ENCODE results near the gene DPP4. TPM values are rescaled to one million over a fixed set of nuclear protein-coding genes. Genes with fewer than 3 reads are reported as not detected.

DPP4 gene
- polyA plus RNA-seq, 2 of the 4 experiments (the other 2 are of a cell fraction), result 0.17 to 0.27 TPM

- no peaks in the 10 kb centered on the region for H3K4me1 ChIP-seq
Measured at GRCh38 chr2:162053808-162054155, 20.2 kb downstream of the DPP4 start.

GRCh38 chr2:162053066-162053807 lies 20.8 kb downstream of the DPP4 start:
- H3K27ac ChIP-seq, result no peak overlapping the region
- DNase-seq (ENCODE audit: low read depth in 1 of 2, low spot score in 1 of 2) (no peak), FAIRE-seq (no peak), ATAC-seq (no peak)
- no peaks in the 10 kb centered on the region for H3K4me1 ChIP-seq
- H3K4me2 ChIP-seq, result no peak overlapping the region
- TF ChIP-seq, protein P1, sequence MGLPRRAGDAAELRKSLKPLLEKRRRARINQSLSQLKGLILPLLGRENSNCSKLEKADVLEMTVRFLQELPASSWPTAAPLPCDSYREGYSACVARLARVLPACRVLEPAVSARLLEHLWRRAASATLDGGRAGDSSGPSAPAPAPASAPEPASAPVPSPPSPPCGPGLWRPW (IDR thresholded peaks at IDR 0.05), result no peak
- no peak for TF ChIP-seq PBX3 (IDR thresholded peaks at IDR 0.05)
- TF ChIP-seq RAD21 (conservative IDR thresholded peaks at IDR 0.05 in 1 of 2, IDR thresholded peaks at IDR 0.05 in 1 of 2), result no peak
- no peak for TF ChIP-seq FOXS1 (CRISPR knock-in tag; IDR thresholded peaks at IDR 0.05)
- no peak for TF ChIP-seq CBX2 (IDR thresholded peaks at IDR 0.05; ENCODE audit: borderline replicate concordance, low read depth)
- TF ChIP-seq BHLHE40 (IDR thresholded peaks at IDR 0.05; ENCODE audit: low read depth, low read length), result no peak
- TF ChIP-seq ZC3H11A (IDR thresholded peaks at IDR 0.05), result no peak
- no peak for TF ChIP-seq RCOR1 (IDR thresholded peaks at IDR 0.05; ENCODE audit: low read depth, low read length)
- TF ChIP-seq ZFP36 (IDR thresholded peaks at IDR 0.05; ENCODE audit: borderline replicate concordance, partially characterized antibody), result no peak
- TF ChIP-seq ZSCAN20 (CRISPR knock-in tag; IDR thresholded peaks at IDR 0.05), result no peak
- TF ChIP-seq ESRRA (IDR thresholded peaks at IDR 0.05; ENCODE audit: borderline replicate concordance, low read length), result no peak
- no peak for TF ChIP-seq TFCP2L1 (CRISPR knock-in tag; IDR thresholded peaks at IDR 0.05)
- no peak for TF ChIP-seq MAFK (IDR thresholded peaks at IDR 0.05; ENCODE audit: partially characterized antibody)
- TF ChIP-seq CEBPB (IDR thresholded peaks at IDR 0.05), result no peak
- TF ChIP-seq, protein P2, sequence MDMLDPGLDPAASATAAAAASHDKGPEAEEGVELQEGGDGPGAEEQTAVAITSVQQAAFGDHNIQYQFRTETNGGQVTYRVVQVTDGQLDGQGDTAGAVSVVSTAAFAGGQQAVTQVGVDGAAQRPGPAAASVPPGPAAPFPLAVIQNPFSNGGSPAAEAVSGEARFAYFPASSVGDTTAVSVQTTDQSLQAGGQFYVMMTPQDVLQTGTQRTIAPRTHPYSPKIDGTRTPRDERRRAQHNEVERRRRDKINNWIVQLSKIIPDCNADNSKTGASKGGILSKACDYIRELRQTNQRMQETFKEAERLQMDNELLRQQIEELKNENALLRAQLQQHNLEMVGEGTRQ (IDR thresholded peaks at IDR 0.05), result no peak
- TF ChIP-seq EP300 (IDR thresholded peaks at IDR 0.05), result no peak
- no peak for TF ChIP-seq HOXB13 (CRISPR knock-in tag; IDR thresholded peaks at IDR 0.05; ENCODE audit: low read depth)
- TF ChIP-seq CHD4 (IDR thresholded peaks at IDR 0.05; ENCODE audit: borderline replicate concordance), result no peak
- TF ChIP-seq PHF8 (IDR thresholded peaks at IDR 0.05; ENCODE audit: borderline replicate concordance, low read depth), result no peak
- WGBS (ENCODE audit: missing lambda C conversion rate), result 77% methylated on average over 6 of the region's 6 CpGs
- H3K9me3 ChIP-seq, result peaks cover 8% of the 10 kb centered on the region; the same call in 1 of the 3 replicates
- no peak overlapping the region for H3K4me3 ChIP-seq
- POLR2A ChIA-PET, result no interaction called here
- CTCF ChIA-PET, result no interaction called here

More at GRCh38 chr2:162053808-162054155, 20.2 kb downstream of the DPP4 start:
- FAIRE-seq (no peak), DNase-seq (ENCODE audit: low read depth in 1 of 2, low spot score in 1 of 2) (no peak), ATAC-seq (no peak)
- POLR2A ChIA-PET, result no interaction called here
- Histone ChIP-seq H3K27ac (no peak overlapping the region), H3K9me3 (peaks cover 8% of the 10 kb centered on the region; the same call in 1 of the 3 replicates), H3K4me2 (no peak overlapping the region), H3K4me3 (no peak overlapping the region)
- CTCF ChIA-PET, result no interaction called here
- 68% methylated on average over 3 of the region's 4 CpGs for WGBS (ENCODE audit: missing lambda C conversion rate)
- no peak for TF ChIP-seq RAD21 (conservative IDR thresholded peaks at IDR 0.05 in 1 of 2, IDR thresholded peaks at IDR 0.05 in 1 of 2)
- TF ChIP-seq JUNB (IDR thresholded peaks at IDR 0.05), result no peak
- TF ChIP-seq TFCP2L1 (CRISPR knock-in tag; IDR thresholded peaks at IDR 0.05), result no peak
- no peak for TF ChIP-seq RFX5 (IDR thresholded peaks at IDR 0.05)
- TF ChIP-seq FOXS1 (CRISPR knock-in tag; IDR thresholded peaks at IDR 0.05), result no peak
- no peak for TF ChIP-seq JUN (IDR thresholded peaks at IDR 0.05)
- TF ChIP-seq RARB (CRISPR knock-in tag; IDR thresholded peaks at IDR 0.05), result no peak
